NCI-H1417 (cell line): ENCODE measurements around the gene USPL1.
"Not testable (repeated sequence)": the region's sequence is repeated elsewhere in the genome, so short reads cannot be mapped to it uniquely, and the experiment has no call there.

ENCODE experiments used
- DNase-seq, 3 experiments: peaks; one replicate each; lab custom pipeline; 2025; lab: John Stamatoyannopoulos, UW

The USPL1 gene

GRCh38 chr13:30615866-30616541 is 1.7 kb upstream of the USPL1 start:
- peak in 2 of 3 experiments; percentile 4 to 62 for DNase-seq

- DNase-seq, result peak; percentile 52 to 93 (median 85)
Observed at GRCh38 chr13:30616927-30617314, 799 bp upstream of the USPL1 start.

GRCh38 chr13:30618186-30618929 is 638 bp downstream of the USPL1 start:
- peak in 2 of 3 experiments; percentile 35 to 63 for DNase-seq

- peak in 1 of 3 experiments; percentile 25 for DNase-seq
Observed at GRCh38 chr13:30618930-30619279, 1.2 kb downstream of the USPL1 start.

GRCh38 chr13:30619731-30620130 is 2.0 kb downstream of the USPL1 start:
- DNase-seq, result no peak

- peak in 1 of 3 experiments; percentile 16 for DNase-seq
Observed at GRCh38 chr13:30620941-30621340, 3.2 kb downstream of the USPL1 start.

- no peak for DNase-seq
Observed at GRCh38 chr13:30622551-30622950, 4.8 kb downstream of the USPL1 start.

- no peak for DNase-seq
Observed at GRCh38 chr13:30623392-30623791, 5.7 kb downstream of the USPL1 start.

- DNase-seq, result no peak
Observed at GRCh38 chr13:30624630-30625029, 6.9 kb downstream of the USPL1 start.

GRCh38 chr13:30629527-30629926 is 11.8 kb downstream of the USPL1 start:
- DNase-seq, result no peak

GRCh38 chr13:30633861-30634260 is 16.1 kb downstream of the USPL1 start:
- no peak for DNase-seq

- no peak for DNase-seq
Observed at GRCh38 chr13:30634838-30635237, 17.1 kb downstream of the USPL1 start.

- no peak for DNase-seq
Observed at GRCh38 chr13:30638301-30638700, 20.6 kb downstream of the USPL1 start.

- no peak for DNase-seq
Observed at GRCh38 chr13:30639671-30640070, 22.0 kb downstream of the USPL1 start.

- not testable (repeated sequence) for DNase-seq
Observed at GRCh38 chr13:30641173-30641572, 23.5 kb downstream of the USPL1 start.

- DNase-seq, result no peak
Observed at GRCh38 chr13:30645629-30646028, 27.9 kb downstream of the USPL1 start.

GRCh38 chr13:30647420-30647819 is 29.7 kb downstream of the USPL1 start:
- peak in 1 of 3 experiments; percentile 52 for DNase-seq

GRCh38 chr13:30647824-30648521 is 30.3 kb downstream of the USPL1 start:
- DNase-seq, result peak in 2 of 3 experiments; percentile 1 to 52

- DNase-seq, result no peak
Observed at GRCh38 chr13:30648522-30649012, 30.8 kb downstream of the USPL1 start.

- DNase-seq, result not testable (repeated sequence)
Observed at GRCh38 chr13:30651648-30652047, 33.9 kb downstream of the USPL1 start.

- DNase-seq, result no peak
Observed at GRCh38 chr13:30652746-30653386, 35.1 kb downstream of the USPL1 start.

- DNase-seq, result no peak
Observed at GRCh38 chr13:30654430-30654829, 36.7 kb downstream of the USPL1 start.
